PC-9 (cell line): Measurements from ENCODE around the gene GLYATL1B. TPM values are rescaled to one million over a fixed set of nuclear protein-coding genes. Genes with fewer than 3 reads are reported as not detected.

Source experiments
- BruUV-seq: library from RNA; stranded (reverse); fragments of 400-500 nt; replicated peaks from 2 replicates; lab custom pipeline; 2021; lab: Mats Ljungman, UMichigan
- CTCF ChIA-PET: fragments of 300-600 bp; sonication (Branson Sonifier 250); formaldehyde crosslinking; loops from one replicate; lab custom pipeline; 2022; ENCODE audit warnings: antibody characterized with exemption; lab: Charles Lee
- POLR2A ChIA-PET: fragments of 300-600 bp; sonication (Branson Sonifier 250); formaldehyde crosslinking; loops from one replicate; lab custom pipeline; 2022; ENCODE audit warnings: antibody characterized with exemption; ENCODE audit not compliant: unreplicated experiment; lab: Charles Lee
- DNase-seq, 2 experiments: peaks; one replicate each; pipeline versions ENCODE4 v3.0.0 to v3.0.0-alpha.2; 2015 to 2022; ENCODE audit warnings: mixed read lengths in 1 of 2
- H2AFZ ChIP-seq: fragments of 200-600 bp; sonication (generic); 2 replicates; pipeline ENCODE4 v1.8.1; 2017; ENCODE audit warnings: antibody characterized with exemption
- H3F3A ChIP-seq: fragments of 200-600 bp; sonication (generic); 2 replicates; pipeline ENCODE4 v1.8.1; 2017; ENCODE audit warnings: antibody characterized with exemption, mild to moderate bottlenecking, low read depth; ENCODE audit not compliant: insufficient read depth
- H3K27ac ChIP-seq: fragments of 200-600 bp; sonication (generic); 2 replicates; pipeline ENCODE4 v1.6.1; 2016; ENCODE audit warnings: mixed run types
- H3K27me3 ChIP-seq: fragments of 200-600 bp; sonication (generic); 2 replicates; pipeline ENCODE4 v1.6.1; 2016; ENCODE audit warnings: low read depth, mixed run types; ENCODE audit not compliant: insufficient read depth
- H3K36me3 ChIP-seq: fragments of 200-600 bp; sonication (generic); 2 replicates; pipeline ENCODE4 v1.6.1; 2016; ENCODE audit warnings: low read depth, mixed run types
- H3K4me1 ChIP-seq: fragments of 200-600 bp; sonication (generic); replicated peaks from 2 replicates; pipeline ENCODE4 v1.6.1; 2016; ENCODE audit warnings: mixed run types; ENCODE audit not compliant: insufficient read depth
- H3K4me2 ChIP-seq: fragments of 200-600 bp; sonication (generic); 2 replicates; pipeline ENCODE4 v1.6.1; 2017; ENCODE audit warnings: mixed run types
- H3K4me3 ChIP-seq: fragments of 200-600 bp; sonication (generic); 2 replicates; pipeline ENCODE4 v1.6.1; 2016; ENCODE audit warnings: mixed run types
- H3K79me2 ChIP-seq: fragments of 200-600 bp; sonication (generic); 2 replicates; pipeline ENCODE4 v1.6.1; 2017; ENCODE audit warnings: low read depth, mixed run types
- H3K9me2 ChIP-seq: fragments of 200-600 bp; sonication (generic); 2 replicates; pipeline ENCODE4 v1.8.1; 2017; ENCODE audit warnings: mild to moderate bottlenecking; ENCODE audit not compliant: insufficient read depth
- H3K9me3 ChIP-seq: fragments of 200-600 bp; sonication (generic); 2 replicates; pipeline ENCODE4 v1.8.1; 2016; ENCODE audit warnings: low read depth; ENCODE audit not compliant: insufficient read depth
- H4K20me1 ChIP-seq: fragments of 200-600 bp; sonication (generic); 2 replicates; pipeline ENCODE4 v1.8.1; 2017; ENCODE audit not compliant: insufficient read depth
- EZH2 ChIP-seq: fragments of 200-600 bp; sonication (generic); IDR thresholded peaks from 2 replicates; pipeline ENCODE4 v1.8.0; 2017; ENCODE audit warnings: antibody characterized with exemption, low read depth
- intact Hi-C: fragments of 100-400 bp; cut with micrococcal nuclease; formaldehyde crosslinking; loops from one replicate; pipeline ENCODE4 v1.10.0; 2022; ENCODE audit not compliant: unreplicated experiment
- total RNA-seq: library from RNA; stranded (reverse); gene quantifications from 2 replicates; pipeline ENCODE4 v1.2.3, GENCODE V29; 2021
- TF ChIP-seq, protein P1 (sequence below): fragments of 200-600 bp; sonication (generic); conservative IDR thresholded peaks from 2 replicates; pipeline ENCODE4 v1.6.1; 2017; ENCODE audit warnings: mixed run types, antibody characterized with exemption, mild to moderate bottlenecking, moderate library complexity

GLYATL1B gene
- total RNA-seq, 1 experiment from 2014 or later, result not detected

GRCh38 chr11:59142530-59143507, 56.7 kb downstream of the GLYATL1B start, which contains the start of gene FAM111A:
TSS of gene FAM111A (plus strand) at chr11:59142856. CDS start at chr11:59148873, 6,017 bp downstream.
- Histone ChIP-seq H3K27ac (peak within 1 kb of the TSS; percentile 61), H3K4me2 (peak within 1 kb of the TSS; percentile 78), H3K4me3 (peak within 1 kb of the TSS; percentile 72), H3F3A (peaks cover 29% of the 10 kb centered on the region), H3K4me1 (peaks cover 37% of the 10 kb centered on the region), H4K20me1 (no peaks in the 10 kb centered on the region), H3K27me3 (no peaks in the 10 kb centered on the region), H3K9me2 (no peaks in the 10 kb centered on the region; the same call in 1 of the 2 replicates), H2AFZ (peak within 1 kb of the TSS; percentile 81), H3K36me3 (peaks cover 7% of the 10 kb centered on the region; the same call in 1 of the 2 replicates), H3K79me2 (no peaks in the 10 kb centered on the region), H3K9me3 (0 out of 2 replicates have a peak, but pooled peaks cover 2% of the 10 kb centered on the region)
- TSS peak; percentile 35 for BruUV-seq
- TF ChIP-seq, protein P1, sequence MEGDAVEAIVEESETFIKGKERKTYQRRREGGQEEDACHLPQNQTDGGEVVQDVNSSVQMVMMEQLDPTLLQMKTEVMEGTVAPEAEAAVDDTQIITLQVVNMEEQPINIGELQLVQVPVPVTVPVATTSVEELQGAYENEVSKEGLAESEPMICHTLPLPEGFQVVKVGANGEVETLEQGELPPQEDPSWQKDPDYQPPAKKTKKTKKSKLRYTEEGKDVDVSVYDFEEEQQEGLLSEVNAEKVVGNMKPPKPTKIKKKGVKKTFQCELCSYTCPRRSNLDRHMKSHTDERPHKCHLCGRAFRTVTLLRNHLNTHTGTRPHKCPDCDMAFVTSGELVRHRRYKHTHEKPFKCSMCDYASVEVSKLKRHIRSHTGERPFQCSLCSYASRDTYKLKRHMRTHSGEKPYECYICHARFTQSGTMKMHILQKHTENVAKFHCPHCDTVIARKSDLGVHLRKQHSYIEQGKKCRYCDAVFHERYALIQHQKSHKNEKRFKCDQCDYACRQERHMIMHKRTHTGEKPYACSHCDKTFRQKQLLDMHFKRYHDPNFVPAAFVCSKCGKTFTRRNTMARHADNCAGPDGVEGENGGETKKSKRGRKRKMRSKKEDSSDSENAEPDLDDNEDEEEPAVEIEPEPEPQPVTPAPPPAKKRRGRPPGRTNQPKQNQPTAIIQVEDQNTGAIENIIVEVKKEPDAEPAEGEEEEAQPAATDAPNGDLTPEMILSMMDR, result no peak; the same call in 1 of the 2 replicates
- TF ChIP-seq EZH2, result no peak
- peak; percentile 91 to 94 for DNase-seq
- POLR2A ChIA-PET, result interaction anchor here (0.6 kb wide), 3 partner anchors 33 to 1476 kb away, joined by 3 to 5 read pairs (median 3); no protein-coding TSS in a partner anchor
- CTCF ChIA-PET, result interaction anchor here (0.6 to 1.8 kb wide), 3 partner anchors 15 to 36 kb away, joined by 3 to 11 read pairs (median 3); partner anchors contain the start of gene DTX4
- intact Hi-C loops, result loop anchor here (1.0 to 10.0 kb wide), 5 partner anchors 30 to 1478 kb away; partner anchors contain the start of genes DTX4, FAM111B and ZDHHC5

DNA sequence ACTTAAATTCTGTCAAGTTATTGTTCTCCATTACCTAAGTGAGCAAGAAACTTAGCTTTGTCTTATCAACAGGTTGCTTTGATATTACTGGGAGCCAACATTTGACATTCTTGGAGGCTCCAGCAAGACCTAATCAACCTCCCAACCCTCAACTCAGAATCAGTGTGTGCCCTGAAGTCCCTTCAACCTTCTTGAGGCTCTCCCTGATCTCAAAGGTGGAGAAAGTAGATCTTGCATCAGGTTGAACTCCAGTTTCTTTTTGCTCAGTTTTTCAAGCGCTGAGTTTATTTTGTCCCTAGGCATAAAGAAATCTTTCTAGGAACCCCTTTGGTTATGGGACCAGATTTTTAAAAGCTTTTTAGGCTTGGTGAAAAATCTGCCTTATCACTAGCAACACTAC, 58.0 kb downstream of the GLYATL1B start:
- Histone ChIP-seq H3K9me2 (no peaks in the 10 kb centered on the region; the same call in 1 of the 2 replicates), H3K4me1 (peaks cover 37% of the 10 kb centered on the region), H2AFZ (peak overlapping the region; percentile 84), H4K20me1 (no peaks in the 10 kb centered on the region), H3K36me3 (peaks cover 10% of the 10 kb centered on the region; the same call in 1 of the 2 replicates), H3K4me3 (peak overlapping the region; percentile 72), H3K27ac (peak overlapping the region; percentile 10; the same call in 1 of the 2 replicates), H3K9me3 (0 out of 2 replicates have a peak, but pooled peaks cover 2% of the 10 kb centered on the region), H3F3A (peaks cover 29% of the 10 kb centered on the region), H3K4me2 (peak overlapping the region; percentile 78), H3K27me3 (no peaks in the 10 kb centered on the region), H3K79me2 (no peaks in the 10 kb centered on the region)
- intact Hi-C loops, result loop anchor here (5.0 to 10.0 kb wide), 2 partner anchors 43 to 1479 kb away; partner anchors contain the start of gene ZDHHC5
- ChIA-PET CTCF (interaction anchor here (1.0 to 1.8 kb wide), 3 partner anchors 37 to 565 kb away, joined by 3 to 4 read pairs (median 4); partner anchors contain the start of genes FAM111B and ZFP91), POLR2A (interaction anchor here (0.7 kb wide), 2 partner anchors 35 to 151 kb away, joined by 4 to 5 read pairs; no protein-coding TSS in a partner anchor)
- no TSS peak for BruUV-seq
- TF ChIP-seq, protein P1, result no peak
- no peak for TF ChIP-seq EZH2
- no peak for DNase-seq

Other genes with a start within 250 kb of the GLYATL1B start
- gene GLYATL2, start 241.6 kb upstream of the GLYATL1B start, total RNA-seq, result not detected in 2 replicates
- gene GLYATL1, start 146.8 kb upstream of the GLYATL1B start, total RNA-seq, result not detected in 2 replicates
- gene FAM111B, start 20.9 kb downstream of the GLYATL1B start, total RNA-seq, result 8.5 and 12.0 TPM in 2 replicates
- gene FAM111A, start 56.5 kb downstream of the GLYATL1B start, total RNA-seq, result 57.8 and 95.3 TPM in 2 replicates
- gene DTX4, start 85.8 kb downstream of the GLYATL1B start, total RNA-seq, result 28.4 and 34.5 TPM in 2 replicates
- not detected in 2 replicates for gene MPEG1, start 126.6 kb downstream of the GLYATL1B start, total RNA-seq